HG03159 (cell line): ENCODE measurements around the gene PTRH1.
A peak's percentile ranks its signal among the peaks of the same experiment; 100 is the strongest.
"Not testable (repeated sequence)": the region's sequence is repeated elsewhere in the genome, so short reads cannot be mapped to it uniquely, and the experiment has no call there.

Source experiments
- ATAC-seq: cut with Tn5 transposase; IDR thresholded peaks from one replicate; pipeline ENCODE4 v1.9.1; 2021; ENCODE audit warnings: mild to moderate bottlenecking, moderate library complexity; ENCODE audit not compliant: unreplicated experiment

The PTRH1 gene

GRCh38 chr9:127715470-127716337, at the start of gene PTRH1, which contains the start of gene TTC16:
PTRH1 (minus strand) TSS chr9:127715663; CDS start chr9:127715639, 24 bp downstream.
TTC16 (plus strand) TSS chr9:127716079; CDS start chr9:127716146, 67 bp downstream.
- ATAC-seq: peak; percentile 94

GRCh38 chr9:127763918-127764384, 48.5 kb upstream of the PTRH1 start:
- no peak for ATAC-seq

- ATAC-seq: no peak
Observed at GRCh38 chr9:127762111-127762676, 46.7 kb upstream of the PTRH1 start.

GRCh38 chr9:127761491-127761956, 46.1 kb upstream of the PTRH1 start:
- no peak for ATAC-seq

- ATAC-seq: no peak
Observed at GRCh38 chr9:127761061-127761460, 45.6 kb upstream of the PTRH1 start.

GRCh38 chr9:127758843-127759242, 43.4 kb upstream of the PTRH1 start:
- no peak for ATAC-seq

- not testable (repeated sequence) for ATAC-seq
Observed at GRCh38 chr9:127756776-127757175, 41.3 kb upstream of the PTRH1 start.

- no peak for ATAC-seq
Observed at GRCh38 chr9:127756233-127756632, 40.8 kb upstream of the PTRH1 start.

- ATAC-seq: no peak
Observed at GRCh38 chr9:127755061-127756060, 39.9 kb upstream of the PTRH1 start.

- no peak for ATAC-seq
Observed at GRCh38 chr9:127754099-127755060, 38.9 kb upstream of the PTRH1 start.

GRCh38 chr9:127753622-127754021, 38.2 kb upstream of the PTRH1 start:
- ATAC-seq: no peak

- no peak for ATAC-seq
Observed at GRCh38 chr9:127753148-127753547, 37.7 kb upstream of the PTRH1 start.

GRCh38 chr9:127751269-127752054, 36.0 kb upstream of the PTRH1 start:
- no peak for ATAC-seq

- no peak for ATAC-seq
Observed at GRCh38 chr9:127749090-127749787, 33.8 kb upstream of the PTRH1 start.

GRCh38 chr9:127746959-127747569, 31.6 kb upstream of the PTRH1 start:
- no peak for ATAC-seq

- ATAC-seq: no peak
Observed at GRCh38 chr9:127744398-127745110, 29.1 kb upstream of the PTRH1 start.

- no peak for ATAC-seq
Observed at GRCh38 chr9:127742435-127743088, 27.1 kb upstream of the PTRH1 start.
